H1 (cell line): ENCODE data around the gene TRPV4. TPM values are rescaled to one million over a fixed set of nuclear protein-coding genes. Genes with fewer than 3 reads are reported as not detected.

Experiments
- EZH2 ChIP-seq: fragments of 200-600 bp; sonication (generic); IDR thresholded peaks from 2 replicates; pipeline ENCODE4 v1.7.1; 2012; ENCODE audit warnings: low read depth, mild to moderate bottlenecking, moderate library complexity, low read length, inconsistent platforms; ENCODE audit not compliant: severe bottlenecking
- GABPA ChIP-seq: IDR thresholded peaks from 2 replicates; pipeline ENCODE4 v1.6.1; 2011; ENCODE audit warnings: mild to moderate bottlenecking, low read length, moderate library complexity, borderline replicate concordance; ENCODE audit not compliant: insufficient read depth
- polyA plus RNA-seq, 7 experiments: library from polyadenylated mRNA; depleted of rRNA in 3 of 7; stranded (reverse) in 5 of 7; unstranded in 2 of 7; fragments of >200 nt in 5 of 7; fragments of 200-250 nt in 2 of 7; gene quantifications; 1 replicate in 5 of 7; 2 replicates in 1 of 7; 4 replicates in 1 of 7; pipeline versions ENCODE4 v1.2.1 to v1.2.3, GENCODE V29; 2011 to 2013; ENCODE audit warnings: missing spikeins in 2 of 7, mixed read lengths in 2 of 7
- total RNA-seq: library from RNA; stranded (reverse); fragmentation: NEBNext Ultra II Directional; extraction: Animal tissue kit (Norgen Biotek cat#: 25700); gene quantifications from 2 replicates; pipeline ENCODE4 v1.2.1, GENCODE V29; 2021

The TRPV4 gene
- total and polyA plus RNA-seq, 2 of the 8 experiments (the other 6 are each of a cell fraction or from before 2014, with no cell fraction given) = 2.1 to 6.2 TPM

DNA sequence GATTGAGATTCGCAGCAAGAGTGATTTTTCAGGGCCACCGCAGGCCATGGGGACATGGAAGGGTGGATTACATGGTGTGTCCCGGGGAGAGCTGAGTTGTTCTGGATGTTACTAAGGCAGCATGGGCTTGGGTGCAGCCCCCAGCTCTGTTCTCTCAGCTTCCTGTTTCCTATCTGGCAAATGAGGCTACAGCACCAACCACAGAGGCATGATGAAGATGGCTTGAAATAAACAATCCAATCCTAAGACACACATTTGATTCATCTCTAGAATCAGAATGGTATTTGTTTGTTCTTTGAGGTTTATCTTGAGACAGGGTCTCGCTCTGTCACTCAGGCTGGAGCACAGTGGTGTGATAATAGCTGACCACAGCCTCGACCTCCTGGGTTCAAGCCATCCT, 25.6 kb upstream of the TRPV4 start (continued):
- TF ChIP-seq GABPA (no peak), EZH2 (no peak)
